SH-SY5Y (cell line): ENCODE measurements around the gene C13orf46.

Experiments used
- GATA2 ChIP-seq: IDR thresholded peaks from 2 replicates; pipeline ENCODE4 v1.6.1; 2011; ENCODE audit warnings: mild to moderate bottlenecking, low read depth, low read length
- GATA3 ChIP-seq: IDR thresholded peaks from 2 replicates; pipeline ENCODE4 v1.6.1; 2011; ENCODE audit warnings: low read depth, mild to moderate bottlenecking, low read length, moderate library complexity

GRCh38 chr13:113933901-113934300 lies 40.0 kb downstream of the C13orf46 start:
- TF ChIP-seq GATA2 = no peak
- TF ChIP-seq GATA3 = no peak
